Measurements from ENCODE around the gene SH3BP5L. TPM values are rescaled to one million over a fixed set of nuclear protein-coding genes. Genes with fewer than 3 reads are reported as not detected.
A peak's percentile ranks its signal among the peaks of the same experiment; 100 is the strongest.

SH3BP5L gene
- total and polyA plus RNA-seq, 2 donors (not counting 1 experiment from before 2014, with no cell fraction given), result 17.5 to 19.8 TPM

GRCh38 chr1:248842781-248843331, 17.1 kb upstream of the SH3BP5L start:
- TF ChIP-seq, protein P1, sequence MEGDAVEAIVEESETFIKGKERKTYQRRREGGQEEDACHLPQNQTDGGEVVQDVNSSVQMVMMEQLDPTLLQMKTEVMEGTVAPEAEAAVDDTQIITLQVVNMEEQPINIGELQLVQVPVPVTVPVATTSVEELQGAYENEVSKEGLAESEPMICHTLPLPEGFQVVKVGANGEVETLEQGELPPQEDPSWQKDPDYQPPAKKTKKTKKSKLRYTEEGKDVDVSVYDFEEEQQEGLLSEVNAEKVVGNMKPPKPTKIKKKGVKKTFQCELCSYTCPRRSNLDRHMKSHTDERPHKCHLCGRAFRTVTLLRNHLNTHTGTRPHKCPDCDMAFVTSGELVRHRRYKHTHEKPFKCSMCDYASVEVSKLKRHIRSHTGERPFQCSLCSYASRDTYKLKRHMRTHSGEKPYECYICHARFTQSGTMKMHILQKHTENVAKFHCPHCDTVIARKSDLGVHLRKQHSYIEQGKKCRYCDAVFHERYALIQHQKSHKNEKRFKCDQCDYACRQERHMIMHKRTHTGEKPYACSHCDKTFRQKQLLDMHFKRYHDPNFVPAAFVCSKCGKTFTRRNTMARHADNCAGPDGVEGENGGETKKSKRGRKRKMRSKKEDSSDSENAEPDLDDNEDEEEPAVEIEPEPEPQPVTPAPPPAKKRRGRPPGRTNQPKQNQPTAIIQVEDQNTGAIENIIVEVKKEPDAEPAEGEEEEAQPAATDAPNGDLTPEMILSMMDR (conservative IDR thresholded peaks at IDR 0.05 in 1 of 2, IDR thresholded peaks at IDR 0.05 in 1 of 2; ENCODE audit: low read depth in 1 of 2, low read length in 2 of 2), result no peak
- TF ChIP-seq EZH2 (IDR thresholded peaks at IDR 0.05; ENCODE audit: low read length, missing control alignments), result no peak
- DNase-seq (ENCODE audit: low read depth in 2 of 2), result no peak
- H3K9ac ChIP-seq (ENCODE audit: insufficient read depth, low read length), result no peak overlapping the region
- H3K4me2 ChIP-seq (ENCODE audit: extremely low read depth, insufficient read depth, low read length), result no peak overlapping the region
- H3K27ac ChIP-seq (ENCODE audit: insufficient read depth, low read length), result peak overlapping the region; percentile 62
- peaks cover 8% of the 10 kb centered on the region for H3K4me1 ChIP-seq (ENCODE audit: control insufficient read depth, extremely low read depth, insufficient read depth, low read length)
- peaks cover 10% of the 10 kb centered on the region for H3K36me3 ChIP-seq (ENCODE audit: control insufficient read depth, insufficient read depth, low read length)
- H2AFZ ChIP-seq (ENCODE audit: low read length), result no peak overlapping the region
- no peak overlapping the region for H3K4me3 ChIP-seq (replicated peaks in 1 of 4; ENCODE audit: control extremely low read depth in 1 of 4, insufficient read depth in 1 of 4, low read depth in 3 of 4, low read length in 4 of 4)
- peaks cover 33% of the 10 kb centered on the region for H3K79me2 ChIP-seq (ENCODE audit: control insufficient read depth, insufficient read depth, low read length)
- H3K27me3 ChIP-seq (ENCODE audit: control insufficient read depth, insufficient read depth, low read length), result no peaks in the 10 kb centered on the region
- H3K9me3 ChIP-seq (ENCODE audit: control insufficient read depth, insufficient read depth, low read depth, low read length), result no peaks in the 10 kb centered on the region
- no peaks in the 10 kb centered on the region for H4K20me1 ChIP-seq (ENCODE audit: control insufficient read depth, extremely low read depth, insufficient read depth, low read length)

DNA sequence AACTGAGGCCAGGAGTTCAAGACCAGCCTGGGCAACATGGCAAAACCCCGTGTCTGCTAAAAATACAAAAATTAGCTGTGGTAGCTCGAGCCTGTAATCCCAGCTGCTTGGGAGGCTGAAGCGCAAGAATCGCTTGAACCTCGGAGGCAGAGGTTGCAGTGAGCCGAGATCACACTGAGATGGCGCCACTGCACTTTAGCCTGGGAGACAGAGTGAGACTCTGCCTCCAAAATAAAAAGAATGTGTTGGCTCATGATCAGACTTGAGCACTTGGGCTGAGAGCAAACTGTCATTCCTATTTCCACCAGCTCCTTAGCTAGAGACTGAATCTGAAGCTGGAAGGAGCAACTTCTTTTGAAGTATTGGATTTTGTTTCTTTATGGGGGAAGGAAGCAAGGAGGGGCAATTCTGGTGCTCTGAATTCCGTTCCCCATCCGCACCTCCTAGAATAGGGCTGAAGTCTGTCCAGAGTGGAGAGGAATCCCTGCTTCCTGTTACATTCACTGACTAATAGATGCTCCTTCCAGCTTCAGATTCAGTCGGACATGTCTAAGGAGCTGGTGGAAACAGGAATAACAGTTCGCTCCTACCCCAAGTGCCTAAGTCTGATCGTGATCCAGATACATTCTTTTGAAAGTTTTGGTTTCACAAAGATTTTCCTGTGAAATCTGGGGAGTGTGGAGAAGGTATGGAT, 16.1 kb upstream of the SH3BP5L start:
- H3K27me3 ChIP-seq (ENCODE audit: control insufficient read depth, insufficient read depth, low read length), result no peaks in the 10 kb centered on the region
- DNase-seq (ENCODE audit: low read depth in 2 of 2), result peak; percentile 46 to 72
- peak overlapping the region; percentile 11 for H3K9ac ChIP-seq (ENCODE audit: insufficient read depth, low read length)
- TF ChIP-seq EZH2 (IDR thresholded peaks at IDR 0.05; ENCODE audit: low read length, missing control alignments), result no peak
- TF ChIP-seq, protein P1 (conservative IDR thresholded peaks at IDR 0.05 in 1 of 2, IDR thresholded peaks at IDR 0.05 in 1 of 2; ENCODE audit: low read depth in 1 of 2, low read length in 2 of 2), result peak; percentile 63 to 72
- H3K4me2 ChIP-seq (ENCODE audit: extremely low read depth, insufficient read depth, low read length), result peak overlapping the region; percentile 38
- no peaks in the 10 kb centered on the region for H3K9me3 ChIP-seq (ENCODE audit: control insufficient read depth, insufficient read depth, low read depth, low read length)
- no peaks in the 10 kb centered on the region for H4K20me1 ChIP-seq (ENCODE audit: control insufficient read depth, extremely low read depth, insufficient read depth, low read length)
- H2AFZ ChIP-seq (ENCODE audit: low read length), result peak overlapping the region; percentile 28
- peak overlapping the region; percentile 62 for H3K27ac ChIP-seq (ENCODE audit: insufficient read depth, low read length)
- H3K36me3 ChIP-seq (ENCODE audit: control insufficient read depth, insufficient read depth, low read length), result peaks cover 5% of the 10 kb centered on the region
- peak overlapping the region in 2 of 4 experiments; percentile 8 to 21 for H3K4me3 ChIP-seq (replicated peaks in 1 of 4; ENCODE audit: control extremely low read depth in 1 of 4, insufficient read depth in 1 of 4, low read depth in 3 of 4, low read length in 4 of 4)
- H3K4me1 ChIP-seq (ENCODE audit: control insufficient read depth, extremely low read depth, insufficient read depth, low read length), result peaks cover 11% of the 10 kb centered on the region
- peaks cover 33% of the 10 kb centered on the region for H3K79me2 ChIP-seq (ENCODE audit: control insufficient read depth, insufficient read depth, low read length)

DNA sequence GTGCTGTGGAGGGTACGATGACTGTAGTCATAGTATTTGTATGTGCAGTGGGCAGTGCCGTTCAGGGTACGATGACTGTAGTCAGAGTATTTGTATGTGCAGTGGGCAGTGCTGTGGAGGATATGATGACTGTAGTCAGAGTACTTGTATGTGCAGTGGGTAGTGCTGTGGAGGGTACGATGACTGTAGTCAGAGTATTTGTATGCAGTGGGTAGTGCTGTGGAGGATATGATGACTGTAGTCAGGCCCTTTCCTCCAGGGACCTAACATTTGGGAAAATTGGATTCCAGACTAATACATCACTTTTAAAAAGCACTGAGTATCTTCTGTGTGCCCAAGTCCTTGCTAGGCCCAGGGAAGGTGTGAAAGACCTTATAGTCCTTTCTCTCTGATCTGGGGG, 15.2 kb upstream of the SH3BP5L start:
- H3K4me2 ChIP-seq (ENCODE audit: extremely low read depth, insufficient read depth, low read length), result no peak overlapping the region
- no peaks in the 10 kb centered on the region for H4K20me1 ChIP-seq (ENCODE audit: control insufficient read depth, extremely low read depth, insufficient read depth, low read length)
- no peak for TF ChIP-seq EZH2 (IDR thresholded peaks at IDR 0.05; ENCODE audit: low read length, missing control alignments)
- TF ChIP-seq, protein P1 (conservative IDR thresholded peaks at IDR 0.05 in 1 of 2, IDR thresholded peaks at IDR 0.05 in 1 of 2; ENCODE audit: low read depth in 1 of 2, low read length in 2 of 2), result no peak
- H3K36me3 ChIP-seq (ENCODE audit: control insufficient read depth, insufficient read depth, low read length), result peaks cover 2% of the 10 kb centered on the region
- no peak overlapping the region for H2AFZ ChIP-seq (ENCODE audit: low read length)
- no peak overlapping the region for H3K4me3 ChIP-seq (replicated peaks in 1 of 4; ENCODE audit: control extremely low read depth in 1 of 4, insufficient read depth in 1 of 4, low read depth in 3 of 4, low read length in 4 of 4)
- no peaks in the 10 kb centered on the region for H3K27me3 ChIP-seq (ENCODE audit: control insufficient read depth, insufficient read depth, low read length)
- peaks cover 33% of the 10 kb centered on the region for H3K79me2 ChIP-seq (ENCODE audit: control insufficient read depth, insufficient read depth, low read length)
- no peaks in the 10 kb centered on the region for H3K9me3 ChIP-seq (ENCODE audit: control insufficient read depth, insufficient read depth, low read depth, low read length)
- peaks cover 11% of the 10 kb centered on the region for H3K4me1 ChIP-seq (ENCODE audit: control insufficient read depth, extremely low read depth, insufficient read depth, low read length)
- peak overlapping the region; percentile 55 for H3K27ac ChIP-seq (ENCODE audit: insufficient read depth, low read length)
- no peak for DNase-seq (ENCODE audit: low read depth in 2 of 2)
- no peak overlapping the region for H3K9ac ChIP-seq (ENCODE audit: insufficient read depth, low read length)

Data from fibroblast of lung (primary cell).